Upper lobe of left lung (tissue), 4 donors: ENCODE measurements around the gene CHAF1A.

ENCODE experiments used
- CTCF ChIP-seq, 6 experiments: fragments of 450-650 bp in 4 of 6; fragments of 200-600 bp in 2 of 6; sonication (generic) in 2 of 6; IDR thresholded peaks; one replicate each; pipeline ENCODE4 v1.5.1; 2016 to 2019; ENCODE audit warnings: antibody characterized with exemption in 6 of 6
- EP300 ChIP-seq, 4 donors: sonication (generic); formaldehyde crosslinking; IDR thresholded peaks; one replicate each; pipeline ENCODE4 v1.5.1; 2017; ENCODE audit warnings: antibody characterized with exemption in 4 of 4, control low read depth in 2 of 4
- POLR2A ChIP-seq, 4 donors: fragments of 450-650 bp; IDR thresholded peaks; one replicate each; pipeline ENCODE4 v1.5.1; 2016 to 2017; ENCODE audit warnings: antibody characterized with exemption in 4 of 4, mild to moderate bottlenecking in 2 of 4

- no peak for TF ChIP-seq POLR2A (IDR thresholded peaks at IDR 0.05)
- peak; percentile 48 to 95 (median 67) for TF ChIP-seq CTCF (IDR thresholded peaks at IDR 0.05)
- TF ChIP-seq EP300 (IDR thresholded peaks at IDR 0.05): no peak
These were observed 49.7 kb upstream of the CHAF1A start for GRCh38 chr19:4352701-4353121.
